ENCODE measurements around the gene DUSP23.

DUSP23 gene

DNA sequence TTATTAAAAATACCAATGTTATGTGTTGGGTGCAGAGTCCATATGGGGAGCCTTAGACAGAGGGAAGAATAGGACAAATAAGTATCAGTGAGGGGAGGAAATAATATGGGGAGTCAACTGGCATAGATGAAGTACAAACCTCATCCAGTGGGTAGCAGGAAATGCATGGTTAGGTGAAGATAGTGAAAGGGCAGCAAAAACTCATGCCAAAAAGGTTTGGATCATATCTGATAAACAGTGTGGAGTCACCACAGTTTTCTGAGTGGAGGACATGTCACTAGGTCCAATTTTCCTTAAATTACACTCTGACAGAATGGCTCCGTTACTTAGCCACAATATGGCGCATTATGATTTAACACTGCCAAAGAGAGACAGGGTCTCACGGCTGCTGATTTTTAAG, 10.3 kb downstream of the DUSP23 start:
- no peak overlapping the region for H2AFZ ChIP-seq (ENCODE audit: low read depth)
- H3K4me1 ChIP-seq (ENCODE audit: low read depth, poor library complexity, severe bottlenecking), result no peaks in the 10 kb centered on the region
- no peaks in the 10 kb centered on the region for H3K79me2 ChIP-seq (ENCODE audit: insufficient read depth, low read depth)
- H4K20me1 ChIP-seq (ENCODE audit: insufficient read depth), result no peaks in the 10 kb centered on the region
- H3K27me3 ChIP-seq (ENCODE audit: insufficient read depth, low read depth), result no peaks in the 10 kb centered on the region
- TF ChIP-seq, protein P1, sequence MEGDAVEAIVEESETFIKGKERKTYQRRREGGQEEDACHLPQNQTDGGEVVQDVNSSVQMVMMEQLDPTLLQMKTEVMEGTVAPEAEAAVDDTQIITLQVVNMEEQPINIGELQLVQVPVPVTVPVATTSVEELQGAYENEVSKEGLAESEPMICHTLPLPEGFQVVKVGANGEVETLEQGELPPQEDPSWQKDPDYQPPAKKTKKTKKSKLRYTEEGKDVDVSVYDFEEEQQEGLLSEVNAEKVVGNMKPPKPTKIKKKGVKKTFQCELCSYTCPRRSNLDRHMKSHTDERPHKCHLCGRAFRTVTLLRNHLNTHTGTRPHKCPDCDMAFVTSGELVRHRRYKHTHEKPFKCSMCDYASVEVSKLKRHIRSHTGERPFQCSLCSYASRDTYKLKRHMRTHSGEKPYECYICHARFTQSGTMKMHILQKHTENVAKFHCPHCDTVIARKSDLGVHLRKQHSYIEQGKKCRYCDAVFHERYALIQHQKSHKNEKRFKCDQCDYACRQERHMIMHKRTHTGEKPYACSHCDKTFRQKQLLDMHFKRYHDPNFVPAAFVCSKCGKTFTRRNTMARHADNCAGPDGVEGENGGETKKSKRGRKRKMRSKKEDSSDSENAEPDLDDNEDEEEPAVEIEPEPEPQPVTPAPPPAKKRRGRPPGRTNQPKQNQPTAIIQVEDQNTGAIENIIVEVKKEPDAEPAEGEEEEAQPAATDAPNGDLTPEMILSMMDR (conservative IDR thresholded peaks at IDR 0.05; ENCODE audit: low read depth, low read length), result no peak
- H3K36me3 ChIP-seq (ENCODE audit: insufficient read depth), result no peaks in the 10 kb centered on the region
- no peak overlapping the region for H3K4me2 ChIP-seq
- H3K27ac ChIP-seq, result no peak overlapping the region
- H3K9ac ChIP-seq, result no peak overlapping the region
- H3K4me3 ChIP-seq (IDR thresholded peaks at IDR 0.05; ENCODE audit: insufficient read depth, low read depth, low read length), result no peak overlapping the region

DNA sequence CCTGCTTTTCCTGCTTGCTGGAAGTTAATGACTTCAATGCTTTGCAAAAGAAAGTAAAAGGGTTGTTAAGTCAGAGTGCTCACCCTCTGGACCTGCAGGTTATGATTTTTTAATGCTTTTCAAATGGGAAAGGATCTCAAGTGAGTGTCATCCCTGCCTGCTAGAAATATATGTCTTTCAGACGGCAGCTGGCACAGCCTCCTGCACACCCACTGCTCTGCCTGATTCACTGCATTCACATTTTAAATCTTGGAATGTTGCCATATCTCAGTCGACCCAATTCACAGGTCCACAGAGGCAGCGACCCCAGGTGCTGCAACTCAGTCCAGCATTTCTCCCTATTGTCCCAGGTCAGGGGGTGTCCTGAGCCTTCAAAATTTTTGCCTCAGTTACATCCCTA, 10.7 kb downstream of the DUSP23 start:
- H3K9ac ChIP-seq, result no peak overlapping the region
- TF ChIP-seq, protein P1 (conservative IDR thresholded peaks at IDR 0.05; ENCODE audit: low read depth, low read length), result no peak

DNA sequence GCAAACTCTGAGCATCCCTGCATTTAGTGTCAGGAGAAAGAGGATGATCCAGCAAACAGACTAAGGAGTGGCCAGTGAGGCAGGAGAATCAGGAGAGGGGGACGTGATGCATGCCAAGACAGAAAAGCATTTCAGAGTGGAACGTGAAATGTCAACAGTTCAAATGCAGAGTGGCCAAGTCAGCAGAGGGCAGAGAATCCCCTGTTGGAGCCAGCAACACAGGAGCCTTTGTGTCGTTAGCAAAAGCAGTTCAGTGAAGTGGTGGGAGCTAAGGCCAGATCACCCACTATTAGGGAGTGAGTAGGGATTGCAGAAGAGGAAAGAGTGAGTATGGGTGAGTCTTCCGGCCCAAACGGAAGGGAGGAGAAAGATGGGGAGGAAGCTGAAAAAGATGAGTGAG, 14.8 kb downstream of the DUSP23 start:
- Histone ChIP-seq H3K36me3 (ENCODE audit: insufficient read depth) (no peaks in the 10 kb centered on the region), H3K4me1 (ENCODE audit: low read depth, poor library complexity, severe bottlenecking) (peaks cover 17% of the 10 kb centered on the region), H3K9ac (no peak overlapping the region), H3K79me2 (ENCODE audit: insufficient read depth, low read depth) (no peaks in the 10 kb centered on the region), H3K27ac (no peak overlapping the region), H3K4me3 (IDR thresholded peaks at IDR 0.05; ENCODE audit: insufficient read depth, low read depth, low read length) (no peak overlapping the region), H4K20me1 (ENCODE audit: insufficient read depth) (no peaks in the 10 kb centered on the region), H3K4me2 (no peak overlapping the region), H3K27me3 (ENCODE audit: insufficient read depth, low read depth) (no peaks in the 10 kb centered on the region; the same call in 1 of the 2 replicates), H2AFZ (ENCODE audit: low read depth) (no peak overlapping the region)
- TF ChIP-seq, protein P1 (conservative IDR thresholded peaks at IDR 0.05; ENCODE audit: low read depth, low read length), result no peak

More for the DNA sequence above, 10.7 kb downstream of the DUSP23 start:
- Histone ChIP-seq H3K79me2 (ENCODE audit: insufficient read depth, low read depth) (no peaks in the 10 kb centered on the region), H4K20me1 (ENCODE audit: insufficient read depth) (no peaks in the 10 kb centered on the region), H3K4me3 (IDR thresholded peaks at IDR 0.05; ENCODE audit: insufficient read depth, low read depth, low read length) (no peak overlapping the region), H2AFZ (ENCODE audit: low read depth) (no peak overlapping the region), H3K4me1 (ENCODE audit: low read depth, poor library complexity, severe bottlenecking) (no peaks in the 10 kb centered on the region), H3K36me3 (ENCODE audit: insufficient read depth) (no peaks in the 10 kb centered on the region), H3K4me2 (no peak overlapping the region), H3K27ac (no peak overlapping the region), H3K27me3 (ENCODE audit: insufficient read depth, low read depth) (no peaks in the 10 kb centered on the region)

DNA sequence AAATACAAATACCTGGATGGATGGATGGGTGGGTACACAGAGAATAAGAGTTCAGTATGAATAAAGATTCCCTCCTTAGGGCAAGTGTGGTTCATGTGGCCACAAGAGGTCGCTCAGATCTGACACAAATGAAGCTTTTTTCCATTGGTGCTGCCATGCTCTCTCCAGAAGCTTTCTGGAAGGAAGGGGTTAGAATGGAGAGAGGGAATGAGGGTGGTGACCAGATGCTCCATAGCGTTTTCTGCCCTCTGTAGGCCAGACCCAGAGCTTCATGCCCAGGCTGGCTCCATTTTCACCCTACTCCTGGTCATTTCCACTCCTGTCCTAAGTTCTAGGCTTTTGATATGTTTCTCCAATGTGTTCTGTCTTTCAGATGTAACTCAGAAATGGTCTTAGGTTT, 18.1 kb downstream of the DUSP23 start:
- H4K20me1 ChIP-seq (ENCODE audit: insufficient read depth), result no peaks in the 10 kb centered on the region
- no peaks in the 10 kb centered on the region for H3K36me3 ChIP-seq (ENCODE audit: insufficient read depth)
- no peak overlapping the region for H3K4me3 ChIP-seq (IDR thresholded peaks at IDR 0.05; ENCODE audit: insufficient read depth, low read depth, low read length)
- no peak overlapping the region for H3K9ac ChIP-seq
- 0 out of 2 replicates have a peak overlapping the region, but pooled peaks have one; percentile 55 for H3K4me2 ChIP-seq
- TF ChIP-seq, protein P1 (conservative IDR thresholded peaks at IDR 0.05; ENCODE audit: low read depth, low read length), result peak; percentile 99
- peak overlapping the region; percentile 5; the same call in 1 of the 2 replicates for H2AFZ ChIP-seq (ENCODE audit: low read depth)
- no peaks in the 10 kb centered on the region for H3K79me2 ChIP-seq (ENCODE audit: insufficient read depth, low read depth)
- no peak overlapping the region for H3K27ac ChIP-seq
- H3K27me3 ChIP-seq (ENCODE audit: insufficient read depth, low read depth), result no peaks in the 10 kb centered on the region; the same call in 1 of the 2 replicates
- H3K4me1 ChIP-seq (ENCODE audit: low read depth, poor library complexity, severe bottlenecking), result peaks cover 32% of the 10 kb centered on the region

Measured in KMS-11 (cell line).